ENCODE measurements around the gene DENND4B. TPM values are rescaled to one million over a fixed set of nuclear protein-coding genes. Genes with fewer than 3 reads are reported as not detected.
A peak's percentile ranks its signal among the peaks of the same experiment; 100 is the strongest.

Gene DENND4B
- total and polyA plus RNA-seq, 9 of the 15 experiments (the other 6 are each of a cell fraction or from before 2014, with no cell fraction given), result 9.5 to 80.5 (median 23.1) TPM

GRCh38 chr1:153990468-153991150 is 44.1 kb upstream of the DENND4B start, which contains the start of gene RPS27 (continued):
- no peak for TF ChIP-seq HOMEZ (CRISPR knock-in tag; IDR thresholded peaks at IDR 0.05)
- peak; percentile 92 for TF ChIP-seq ELF2 (CRISPR knock-in tag; IDR thresholded peaks at IDR 0.05)
- TF ChIP-seq TAF7 (tag; IDR thresholded peaks at IDR 0.05), result peak; percentile 99
- TF ChIP-seq BMI1 (IDR thresholded peaks at IDR 0.05; ENCODE audit: low read length), result no peak
- TF ChIP-seq FOXO4 (CRISPR knock-in tag; IDR thresholded peaks at IDR 0.05), result no peak; the same call in 1 of the 2 replicates
- no peak for TF ChIP-seq ZNF407 (IDR thresholded peaks at IDR 0.05; ENCODE audit: low read depth)
- no peak for TF ChIP-seq XRCC3 (IDR thresholded peaks at IDR 0.05)
- TF ChIP-seq NR4A1 (CRISPR knock-in tag; IDR thresholded peaks at IDR 0.05), result no peak
- peak; percentile 83; the same call in 1 of the 2 replicates for TF ChIP-seq NR4A1 (tag; IDR thresholded peaks at IDR 0.05)
- no peak for TF ChIP-seq ATF1 (CRISPR knock-in tag; IDR thresholded peaks at IDR 0.05)
- TF ChIP-seq ATF1 (tag; IDR thresholded peaks at IDR 0.05), result peak; percentile 98
- TF ChIP-seq BDP1 (IDR thresholded peaks at IDR 0.05; ENCODE audit: insufficient read depth, insufficient read length), result no peak
- TF ChIP-seq SREBF1 (IDR thresholded peaks at IDR 0.05; ENCODE audit: borderline replicate concordance, low read depth, low read length), result peak; percentile 60; the same call in 1 of the 2 replicates
- TF ChIP-seq ZSCAN29 (IDR thresholded peaks at IDR 0.05), result peak; percentile 97
- peak; percentile 96 for TF ChIP-seq GABPA (tag; conservative IDR thresholded peaks at IDR 0.05; ENCODE audit: low read depth)
- TF ChIP-seq ZNF282 (CRISPR knock-in tag; IDR thresholded peaks at IDR 0.05), result no peak
- TF ChIP-seq HDGF (IDR thresholded peaks at IDR 0.05), result no peak
- peak; percentile 68 for TF ChIP-seq THRAP3 (IDR thresholded peaks at IDR 0.05; ENCODE audit: borderline replicate concordance)
- TF ChIP-seq CGGBP1 (CRISPR knock-in tag; IDR thresholded peaks at IDR 0.05), result peak; percentile 92
- no peak for TF ChIP-seq MAFG (tag; conservative IDR thresholded peaks at IDR 0.05)

Measured in K562 (cell line).